DOHH2 (cell line): ENCODE data around the gene WNT3.

Experiments used
- H3F3A ChIP-seq: fragments of 200-600 bp; sonication (generic), shearing (Covaris generic); 2 replicates; pipeline ENCODE4 v1.6.0; 2016; ENCODE audit warnings: antibody characterized with exemption, mild to moderate bottlenecking; ENCODE audit not compliant: control insufficient read depth, insufficient read depth
- H3K27ac ChIP-seq: fragments of 200-600 bp; sonication (generic); 2 replicates; pipeline ENCODE4 v1.5.1; 2014; ENCODE audit warnings: low read depth, mild to moderate bottlenecking, low read length, moderate library complexity
- H3K27me3 ChIP-seq: fragments of 200-600 bp; sonication (generic); 2 replicates; pipeline ENCODE4 v1.6.1; 2014; ENCODE audit warnings: mild to moderate bottlenecking, low read length, mixed read lengths; ENCODE audit not compliant: control insufficient read depth
- H3K36me3 ChIP-seq: fragments of 200-600 bp; sonication (generic); 2 replicates; pipeline ENCODE4 v1.6.1; 2014; ENCODE audit warnings: mild to moderate bottlenecking, low read length, moderate library complexity, mixed read lengths; ENCODE audit not compliant: control insufficient read depth
- H3K4me1 ChIP-seq: fragments of 200-600 bp; sonication (generic); 2 replicates; pipeline ENCODE4 v1.6.1; 2014; ENCODE audit warnings: mild to moderate bottlenecking, low read length, mixed read lengths; ENCODE audit not compliant: control insufficient read depth
- H3K4me2 ChIP-seq: fragments of 200-600 bp; sonication (generic); 2 replicates; pipeline ENCODE4 v1.6.0; 2014; ENCODE audit warnings: mild to moderate bottlenecking, low read length, moderate library complexity
- H3K4me3 ChIP-seq: fragments of 200-600 bp; sonication (generic); 2 replicates; pipeline ENCODE4 v1.5.1; 2014; ENCODE audit warnings: mild to moderate bottlenecking, low read length, mixed read lengths
- H3K79me2 ChIP-seq: fragments of 200-600 bp; sonication (generic); 2 replicates; pipeline ENCODE4 v1.6.1; 2014; ENCODE audit warnings: mild to moderate bottlenecking, low read length, mixed read lengths; ENCODE audit not compliant: control insufficient read depth
- H3K9me2 ChIP-seq: fragments of 200-600 bp; sonication (generic); replicated peaks from 2 replicates; pipeline ENCODE4 v1.6.1; 2014; ENCODE audit warnings: mild to moderate bottlenecking, low read length, mixed read lengths; ENCODE audit not compliant: control insufficient read depth
- H3K9me3 ChIP-seq: fragments of 200-600 bp; sonication (generic); 2 replicates; pipeline ENCODE4 v1.6.1; 2014; ENCODE audit warnings: antibody characterized with exemption, low read length, mixed read lengths; ENCODE audit not compliant: control insufficient read depth, insufficient read depth
- H4K20me1 ChIP-seq: fragments of 200-600 bp; sonication (generic); 2 replicates; pipeline ENCODE4 v1.6.0; 2014; ENCODE audit warnings: low read depth, mild to moderate bottlenecking, antibody characterized with exemption, low read length, moderate library complexity; ENCODE audit not compliant: control insufficient read depth, insufficient read depth
- EZH2phosphoT487 ChIP-seq: fragments of 200-600 bp; sonication (generic); IDR thresholded peaks from 2 replicates; pipeline ENCODE4 v1.6.1; 2017; ENCODE audit warnings: borderline replicate concordance, mild to moderate bottlenecking, antibody characterized with exemption, low read length, moderate library complexity, mixed read lengths
- TF ChIP-seq, protein P1 (sequence below): fragments of 200-600 bp; sonication (generic); IDR thresholded peaks from one replicate; pipeline ENCODE4 v1.5.1; 2014; ENCODE audit warnings: antibody characterized with exemption, mild to moderate bottlenecking, low read depth, low read length; ENCODE audit not compliant: poor library complexity, severe bottlenecking

The WNT3 gene

DNA sequence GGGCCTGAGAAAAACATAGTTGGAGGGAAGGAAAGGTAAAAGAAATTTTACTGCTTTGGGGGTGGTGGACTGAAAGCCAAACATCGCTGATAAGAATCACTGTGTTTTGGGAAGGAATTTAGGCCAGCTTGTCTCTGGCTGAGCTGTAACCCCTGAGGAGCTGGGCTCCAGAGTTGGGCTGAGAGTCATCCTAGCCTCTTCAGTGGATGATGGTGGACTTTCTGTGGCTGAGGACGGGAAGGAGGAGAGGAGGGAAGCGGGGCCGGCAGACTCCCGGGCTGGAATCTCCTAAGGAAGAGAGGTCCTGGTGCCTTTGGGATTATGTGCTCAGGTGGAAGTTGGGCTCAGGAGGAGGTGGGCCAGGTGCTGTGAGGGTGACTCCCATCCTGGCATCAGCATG lies 41.5 kb upstream of the WNT3 start:
- TF ChIP-seq, protein P1, sequence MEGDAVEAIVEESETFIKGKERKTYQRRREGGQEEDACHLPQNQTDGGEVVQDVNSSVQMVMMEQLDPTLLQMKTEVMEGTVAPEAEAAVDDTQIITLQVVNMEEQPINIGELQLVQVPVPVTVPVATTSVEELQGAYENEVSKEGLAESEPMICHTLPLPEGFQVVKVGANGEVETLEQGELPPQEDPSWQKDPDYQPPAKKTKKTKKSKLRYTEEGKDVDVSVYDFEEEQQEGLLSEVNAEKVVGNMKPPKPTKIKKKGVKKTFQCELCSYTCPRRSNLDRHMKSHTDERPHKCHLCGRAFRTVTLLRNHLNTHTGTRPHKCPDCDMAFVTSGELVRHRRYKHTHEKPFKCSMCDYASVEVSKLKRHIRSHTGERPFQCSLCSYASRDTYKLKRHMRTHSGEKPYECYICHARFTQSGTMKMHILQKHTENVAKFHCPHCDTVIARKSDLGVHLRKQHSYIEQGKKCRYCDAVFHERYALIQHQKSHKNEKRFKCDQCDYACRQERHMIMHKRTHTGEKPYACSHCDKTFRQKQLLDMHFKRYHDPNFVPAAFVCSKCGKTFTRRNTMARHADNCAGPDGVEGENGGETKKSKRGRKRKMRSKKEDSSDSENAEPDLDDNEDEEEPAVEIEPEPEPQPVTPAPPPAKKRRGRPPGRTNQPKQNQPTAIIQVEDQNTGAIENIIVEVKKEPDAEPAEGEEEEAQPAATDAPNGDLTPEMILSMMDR: no peak
- TF ChIP-seq EZH2phosphoT487: no peak
- H3K27ac ChIP-seq: no peak overlapping the region
- peaks cover 7% of the 10 kb centered on the region for H3K27me3 ChIP-seq
- H3K4me1 ChIP-seq: no peaks in the 10 kb centered on the region
- no peaks in the 10 kb centered on the region for H3K9me2 ChIP-seq
- no peaks in the 10 kb centered on the region for H4K20me1 ChIP-seq
- H3K9me3 ChIP-seq: no peaks in the 10 kb centered on the region
- H3K4me3 ChIP-seq: no peak overlapping the region
- no peaks in the 10 kb centered on the region for H3K79me2 ChIP-seq
- no peaks in the 10 kb centered on the region for H3F3A ChIP-seq
- no peaks in the 10 kb centered on the region for H3K36me3 ChIP-seq
- no peak overlapping the region for H3K4me2 ChIP-seq

DNA sequence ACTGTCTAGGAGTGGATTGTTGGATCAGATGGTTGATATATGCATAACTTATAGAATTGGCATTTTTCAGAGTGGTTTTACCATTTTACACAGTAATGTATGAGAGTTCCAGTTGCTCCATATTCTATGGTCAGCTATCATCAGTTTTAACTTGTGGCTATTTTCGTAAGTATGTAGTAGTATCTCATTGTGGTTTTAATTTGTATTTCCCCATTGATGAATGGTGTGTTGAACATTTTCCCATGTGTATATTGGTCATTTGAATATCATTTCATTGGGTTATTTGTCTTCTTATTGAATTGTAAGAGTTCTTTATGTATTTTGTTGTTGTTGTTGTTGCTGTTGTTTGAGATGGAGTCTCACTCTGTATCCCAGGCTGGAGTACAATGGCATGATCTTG lies 39.1 kb upstream of the WNT3 start:
- TF ChIP-seq, protein P1: no peak
- TF ChIP-seq EZH2phosphoT487: no peak
- H3K4me3 ChIP-seq: no peak overlapping the region
- H3K9me3 ChIP-seq: no peaks in the 10 kb centered on the region
- no peaks in the 10 kb centered on the region for H3F3A ChIP-seq
- H3K4me1 ChIP-seq: no peaks in the 10 kb centered on the region
- no peak overlapping the region for H3K27ac ChIP-seq
- no peaks in the 10 kb centered on the region for H3K36me3 ChIP-seq
- H3K9me2 ChIP-seq: no peaks in the 10 kb centered on the region
- H4K20me1 ChIP-seq: no peaks in the 10 kb centered on the region
- H3K4me2 ChIP-seq: no peak overlapping the region
- peaks cover 5% of the 10 kb centered on the region; the same call in 1 of the 2 replicates for H3K27me3 ChIP-seq
- no peaks in the 10 kb centered on the region for H3K79me2 ChIP-seq

GRCh38 chr17:46854948-46855347 lies 36.5 kb upstream of the WNT3 start:
- no peak overlapping the region for H3K4me2 ChIP-seq
- H3K79me2 ChIP-seq: no peaks in the 10 kb centered on the region
- H3K9me2 ChIP-seq: no peaks in the 10 kb centered on the region
- H3K27me3 ChIP-seq: no peaks in the 10 kb centered on the region
- TF ChIP-seq, protein P1: no peak
- TF ChIP-seq EZH2phosphoT487: no peak
- no peak overlapping the region for H3K4me3 ChIP-seq
- no peaks in the 10 kb centered on the region for H4K20me1 ChIP-seq
- no peak overlapping the region for H3K27ac ChIP-seq
- no peaks in the 10 kb centered on the region for H3K36me3 ChIP-seq
- H3K4me1 ChIP-seq: no peaks in the 10 kb centered on the region
- no peaks in the 10 kb centered on the region for H3K9me3 ChIP-seq
- no peaks in the 10 kb centered on the region for H3F3A ChIP-seq

- no peak for TF ChIP-seq EZH2phosphoT487
- TF ChIP-seq, protein P1: no peak
- Histone ChIP-seq H3K27me3 (no peaks in the 10 kb centered on the region), H3K4me2 (no peak overlapping the region), H3K4me3 (no peak overlapping the region), H3F3A (no peaks in the 10 kb centered on the region), H3K9me2 (no peaks in the 10 kb centered on the region), H3K9me3 (no peaks in the 10 kb centered on the region), H3K4me1 (no peaks in the 10 kb centered on the region), H3K79me2 (no peaks in the 10 kb centered on the region), H4K20me1 (no peaks in the 10 kb centered on the region), H3K27ac (no peak overlapping the region), H3K36me3 (no peaks in the 10 kb centered on the region)
Observed at GRCh38 chr17:46854515-46854914, 36.0 kb upstream of the WNT3 start.
